Measurements from ENCODE around the gene ARHGEF25. TPM values are rescaled to one million over a fixed set of nuclear protein-coding genes. Genes with fewer than 3 reads are reported as not detected.

Gene ARHGEF25
- total and polyA plus RNA-seq, 2 of the 13 experiments (the other 11 are each of a cell fraction or from before 2014, with no cell fraction given), result 11.5 to 12.5 TPM

- TF ChIP-seq ZNF710 (CRISPR knock-in tag; IDR thresholded peaks at IDR 0.05; ENCODE audit: borderline replicate concordance) (no peak), ZNF556 (CRISPR knock-in tag; IDR thresholded peaks at IDR 0.05; ENCODE audit: borderline replicate concordance) (0 out of 2 replicates have a peak, but pooled peaks have one; percentile 45), MEIS1 (CRISPR knock-in tag; IDR thresholded peaks at IDR 0.05; ENCODE audit: borderline replicate concordance) (no peak), HES4 (CRISPR knock-in tag; IDR thresholded peaks at IDR 0.05; ENCODE audit: borderline replicate concordance) (no peak), ZNF333 (CRISPR knock-in tag; IDR thresholded peaks at IDR 0.05; ENCODE audit: borderline replicate concordance) (no peak), DPF2 (CRISPR knock-in tag; IDR thresholded peaks at IDR 0.05; ENCODE audit: borderline replicate concordance, low read depth) (no peak), ZNF205 (CRISPR knock-in tag; IDR thresholded peaks at IDR 0.05) (no peak), ZBTB34 (CRISPR knock-in tag; IDR thresholded peaks at IDR 0.05) (no peak), ZNF891 (CRISPR knock-in tag; IDR thresholded peaks at IDR 0.05) (peak; percentile 33; the same call in 1 of the 2 replicates), MTF1 (CRISPR knock-in tag; IDR thresholded peaks at IDR 0.05) (no peak), ARHGAP35 (CRISPR knock-in tag; IDR thresholded peaks at IDR 0.05; ENCODE audit: borderline replicate concordance) (no peak), TCF7 (IDR thresholded peaks at IDR 0.05; ENCODE audit: low read depth) (no peak), ZNF24 (IDR thresholded peaks at IDR 0.05) (no peak), ZNF260 (CRISPR knock-in tag; IDR thresholded peaks at IDR 0.05; ENCODE audit: borderline replicate concordance, low read depth) (no peak), SNAPC4 (CRISPR knock-in tag; IDR thresholded peaks at IDR 0.05) (no peak), SNAPC2 (CRISPR knock-in tag; IDR thresholded peaks at IDR 0.05) (no peak), ZNF160 (CRISPR knock-in tag; IDR thresholded peaks at IDR 0.05) (no peak), KLF16 (CRISPR knock-in tag; IDR thresholded peaks at IDR 0.05) (no peak), PAF1 (CRISPR knock-in tag; IDR thresholded peaks at IDR 0.05) (no peak), ZFP90 (CRISPR knock-in tag; IDR thresholded peaks at IDR 0.05; ENCODE audit: borderline replicate concordance) (0 out of 2 replicates have a peak, but pooled peaks have one; percentile 47), ZNF343 (CRISPR knock-in tag; IDR thresholded peaks at IDR 0.05) (no peak)
Measured at GRCh38 chr12:57621497-57622292, 10.5 kb downstream of the ARHGEF25 start (continued).
